CD4-positive, alpha-beta T cell (primary cell): ENCODE measurements around the gene SMAD6. TPM values are rescaled to one million over a fixed set of nuclear protein-coding genes. Genes with fewer than 3 reads are reported as not detected.

Experiments used
- ATAC-seq: fragments of 200-7000 bp; cut with Tn5 transposase; one replicate; pipeline ENCODE4 v1.10.0; 2022; ENCODE audit warnings: mild to moderate bottlenecking; ENCODE audit not compliant: poor library complexity
- CTCF ChIA-PET: fragments of 350-600 bp; sonication (Branson Sonifier 250); formaldehyde crosslinking; loops from one replicate; lab custom pipeline; 2021; ENCODE audit warnings: antibody characterized with exemption, inconsistent platforms; lab: Charles Lee
- POLR2A ChIA-PET: fragments of 350-600 bp; sonication (Branson Sonifier 250); formaldehyde crosslinking; loops from one replicate; lab custom pipeline; 2021; ENCODE audit warnings: antibody characterized with exemption, inconsistent platforms; lab: Charles Lee
- DNase-seq, 14 experiments: peaks; one replicate each; pipeline ENCODE4 v3.0.0-alpha.2; 2013 to 2020; ENCODE audit warnings: mixed read lengths in 2 of 14
- H3K27ac ChIP-seq, 2 donors: one replicate each; pipeline versions ENCODE4 v1.5.1 to v1.7.0; 2013; ENCODE audit warnings: low read length in 2 of 2, low read depth in 1 of 2, mild to moderate bottlenecking in 1 of 2
- H3K27me3 ChIP-seq, 2 experiments: 1 replicate in 1 of 2; 2 replicates in 1 of 2; pipeline versions ENCODE4 v1.6.1 to v1.7.0; 2013; ENCODE audit warnings: low read length in 2 of 2, control low read depth in 1 of 2, mild to moderate bottlenecking in 1 of 2, moderate library complexity in 1 of 2; ENCODE audit not compliant: insufficient read depth in 2 of 2, control insufficient read depth in 1 of 2
- H3K36me3 ChIP-seq: one replicate; pipeline ENCODE4 v1.6.1; 2013; ENCODE audit warnings: low read length, control low read depth; ENCODE audit not compliant: insufficient read depth
- H3K4me1 ChIP-seq: one replicate; pipeline ENCODE4 v1.6.1; 2013; ENCODE audit warnings: low read length, control low read depth; ENCODE audit not compliant: insufficient read depth
- H3K4me3 ChIP-seq: one replicate; pipeline ENCODE4 v1.5.1; 2013; ENCODE audit warnings: mild to moderate bottlenecking, low read length, moderate library complexity
- H3K9me3 ChIP-seq, 2 experiments: 1 replicate in 1 of 2; 2 replicates in 1 of 2; pipeline versions ENCODE4 v1.6.1 to v1.7.0; 2013; ENCODE audit warnings: low read length in 2 of 2, mild to moderate bottlenecking in 2 of 2, control low read depth in 1 of 2, moderate library complexity in 1 of 2; ENCODE audit not compliant: control insufficient read depth in 1 of 2, insufficient read depth in 1 of 2
- H3K27ac Mint-ChIP-seq: one replicate; pipeline ENCODE4 v1.8.0; 2020; ENCODE audit warnings: mixed read lengths
- H3K27me3 Mint-ChIP-seq: one replicate; pipeline ENCODE4 v1.8.0; 2021; ENCODE audit warnings: mixed read lengths
- H3K36me3 Mint-ChIP-seq: one replicate; pipeline ENCODE4 v1.8.0; 2021; ENCODE audit warnings: low read depth, mixed read lengths
- H3K4me1 Mint-ChIP-seq: one replicate; pipeline ENCODE4 v1.8.0; 2021; ENCODE audit warnings: low read depth, mixed read lengths
- H3K4me3 Mint-ChIP-seq: one replicate; pipeline ENCODE4 v1.8.0; 2020; ENCODE audit warnings: mild to moderate bottlenecking, mixed read lengths
- H3K9me3 Mint-ChIP-seq: one replicate; pipeline ENCODE4 v1.8.0; 2020; ENCODE audit warnings: mixed read lengths
- CTCF ChIP-seq: fragments of 200-600 bp; IDR thresholded peaks from one replicate; pipeline ENCODE4 v1.8.0; 2022; ENCODE audit warnings: antibody characterized with exemption, mild to moderate bottlenecking
- intact Hi-C, 2 experiments: fragments of 100-400 bp; cut with DNase I in 1 of 2; cut with micrococcal nuclease in 1 of 2; formaldehyde crosslinking; loops; one replicate each; pipeline versions ENCODE4 v1.15.1 to v1.9.0; 2023 to 2025; cut with DNase I, micrococcal nuclease
- total RNA-seq, 174 experiments: library from RNA in 2 of 174; stranded (reverse) in 2 of 174; gene quantifications; one replicate each; pipeline ENCODE4 v1.2.3 and lab custom pipeline; 2021 to 2026

Gene SMAD6
- total RNA-seq, 2 experiments from 2014 or later = 0.59 to 0.69 TPM

- DNase-seq (no peak), ATAC-seq (no peak)
- no peak for TF ChIP-seq CTCF
- Histone ChIP-seq H3K27ac (no peak overlapping the region), H3K4me1 (peaks cover 7% of the 10 kb centered on the region), H3K4me3 (no peak overlapping the region), H3K27me3 (peaks cover 0 to 2% of the 10 kb centered on the region in 2 experiments), H3K9me3 (no peaks in the 10 kb centered on the region), H3K36me3 (no peaks in the 10 kb centered on the region)
- no peaks in the 10 kb centered on the region for H3K9me3 Mint-ChIP-seq
- intact Hi-C loops = no loop called here
- ChIA-PET POLR2A (no interaction called here), CTCF (no interaction called here)
- H3K27ac Mint-ChIP-seq = no peak overlapping the region
- H3K4me3 Mint-ChIP-seq = no peak overlapping the region
- no peaks in the 10 kb centered on the region for H3K4me1 Mint-ChIP-seq
- H3K27me3 Mint-ChIP-seq = no peaks in the 10 kb centered on the region
- H3K36me3 Mint-ChIP-seq = no peaks in the 10 kb centered on the region
These were observed 13.2 kb downstream of the SMAD6 start for GRCh38 chr15:66715181-66715624.

GRCh38 chr15:66715720-66716655, 14.0 kb downstream of the SMAD6 start:
- Mint-ChIP-seq H3K36me3 (no peaks in the 10 kb centered on the region), H3K4me3 (no peak overlapping the region), H3K27me3 (no peaks in the 10 kb centered on the region), H3K4me1 (no peaks in the 10 kb centered on the region), H3K9me3 (no peaks in the 10 kb centered on the region), H3K27ac (no peak overlapping the region)
- Histone ChIP-seq H3K4me1 (peaks cover 14% of the 10 kb centered on the region), H3K9me3 (no peaks in the 10 kb centered on the region), H3K4me3 (no peak overlapping the region), H3K36me3 (no peaks in the 10 kb centered on the region), H3K27ac (no peak overlapping the region), H3K27me3 (peaks cover 0 to 2% of the 10 kb centered on the region in 2 experiments)
- ChIA-PET POLR2A (no interaction called here), CTCF (interaction anchor here (1.1 kb wide), 1 partner anchor 22 kb away, joined by 3 read pairs; no protein-coding TSS in a partner anchor)
- DNase-seq (no peak), ATAC-seq (no peak)
- intact Hi-C loops = no loop called here
- no peak for TF ChIP-seq CTCF

- intact Hi-C loops = no loop called here
- H3K9me3 ChIP-seq = no peaks in the 10 kb centered on the region
- H3K4me1 Mint-ChIP-seq = no peaks in the 10 kb centered on the region
- ChIA-PET CTCF (interaction anchor here (1.1 kb wide), 1 partner anchor 23 kb away, joined by 3 read pairs; no protein-coding TSS in a partner anchor), POLR2A (no interaction called here)
- no peak overlapping the region for H3K27ac Mint-ChIP-seq
- H3K4me3 ChIP-seq = no peak overlapping the region
- H3K4me1 ChIP-seq = peaks cover 14% of the 10 kb centered on the region
- no peaks in the 10 kb centered on the region for H3K36me3 ChIP-seq
- H3K4me3 Mint-ChIP-seq = no peak overlapping the region
- no peaks in the 10 kb centered on the region for H3K27me3 Mint-ChIP-seq
- no peak for ATAC-seq
- no peak for TF ChIP-seq CTCF
- peaks cover 0 to 2% of the 10 kb centered on the region in 2 experiments for H3K27me3 ChIP-seq
- H3K9me3 Mint-ChIP-seq = no peaks in the 10 kb centered on the region
- no peaks in the 10 kb centered on the region for H3K36me3 Mint-ChIP-seq
- DNase-seq = no peak
- H3K27ac ChIP-seq = no peak overlapping the region
These were observed 14.6 kb downstream of the SMAD6 start for GRCh38 chr15:66716656-66717020.
